CMK (cell line): ENCODE measurements around the gene VPS13D.

Experiments
- DNase-seq: peaks from one replicate; pipeline ENCODE4 v3.0.0-alpha.2; 2010; ENCODE audit warnings: low read depth

The VPS13D gene

GRCh38 chr1:12539705-12540579 lies 310.1 kb downstream of the VPS13D start:
- DNase-seq, result no peak

GRCh38 chr1:12540580-12541273 lies 310.9 kb downstream of the VPS13D start:
- DNase-seq, result no peak

DNA sequence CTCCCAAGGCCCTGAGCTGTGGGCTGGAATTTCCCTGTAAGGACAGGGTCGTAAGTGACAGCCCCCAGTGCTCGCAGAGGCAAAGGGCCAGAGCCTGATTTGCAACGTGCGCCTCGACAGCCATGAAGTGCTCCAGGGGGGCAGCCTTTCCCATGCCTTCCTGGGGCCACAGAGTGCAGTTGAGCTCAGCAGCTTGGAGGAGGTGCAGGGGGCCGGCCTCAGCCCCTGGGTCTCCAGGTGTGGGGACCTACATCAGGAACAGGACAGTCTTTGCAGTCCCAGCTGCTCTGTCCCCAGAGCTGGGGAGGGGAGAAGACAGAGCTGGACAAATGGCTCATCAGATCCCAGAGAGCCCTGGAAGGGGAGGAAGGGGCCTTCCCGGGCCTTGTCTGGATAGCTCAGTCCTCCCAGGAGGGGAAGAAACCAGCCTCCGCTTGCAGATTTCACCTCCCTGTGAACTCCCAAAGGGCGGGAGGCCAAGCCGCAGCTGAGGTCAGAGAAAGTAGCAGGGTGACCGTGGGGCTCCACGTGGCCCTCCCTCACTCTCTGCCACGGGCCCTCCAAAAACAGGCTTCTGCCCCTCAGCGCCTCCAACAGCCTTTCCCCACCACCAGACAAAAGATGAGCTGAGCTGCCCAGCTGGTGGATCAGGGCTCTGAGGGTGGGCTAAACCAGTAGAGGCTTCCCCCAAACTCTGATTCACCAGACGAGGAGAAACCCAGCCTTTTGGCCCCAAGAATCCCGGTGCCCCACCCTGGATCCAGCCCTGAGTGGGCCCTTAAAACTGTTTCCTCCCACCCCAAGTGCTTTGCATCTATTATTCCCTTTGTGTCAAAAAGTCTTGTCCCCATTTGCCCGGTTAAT lies 311.7 kb downstream of the VPS13D start:
- no peak for DNase-seq

GRCh38 chr1:12542138-12542465 lies 312.3 kb downstream of the VPS13D start:
- no peak for DNase-seq

GRCh38 chr1:12542616-12543592 lies 313.1 kb downstream of the VPS13D start:
- DNase-seq, result no peak

GRCh38 chr1:12543740-12544154 lies 313.9 kb downstream of the VPS13D start:
- DNase-seq, result no peak

- no peak for DNase-seq
Observed at GRCh38 chr1:12544357-12544756, 314.5 kb downstream of the VPS13D start.

DNA sequence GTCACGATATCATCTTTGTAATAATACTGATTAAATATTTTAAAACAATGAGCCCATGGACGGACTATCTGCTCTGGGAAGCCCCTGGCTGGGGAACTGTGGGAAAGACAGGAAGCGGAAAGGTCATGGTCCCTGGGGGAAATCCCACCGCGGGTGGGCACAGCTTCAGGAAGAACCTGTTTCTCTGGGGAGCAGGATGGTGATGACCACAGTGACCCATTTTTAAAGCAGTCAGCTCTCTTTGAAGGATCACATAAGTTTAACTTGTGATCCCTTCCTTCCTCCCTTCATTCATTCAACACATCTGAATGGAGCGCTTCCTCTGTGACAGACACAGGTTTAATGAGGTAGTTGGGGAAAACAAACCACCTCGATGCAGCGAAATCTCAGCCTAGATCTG lies 315.2 kb downstream of the VPS13D start:
- no peak for DNase-seq

DNA sequence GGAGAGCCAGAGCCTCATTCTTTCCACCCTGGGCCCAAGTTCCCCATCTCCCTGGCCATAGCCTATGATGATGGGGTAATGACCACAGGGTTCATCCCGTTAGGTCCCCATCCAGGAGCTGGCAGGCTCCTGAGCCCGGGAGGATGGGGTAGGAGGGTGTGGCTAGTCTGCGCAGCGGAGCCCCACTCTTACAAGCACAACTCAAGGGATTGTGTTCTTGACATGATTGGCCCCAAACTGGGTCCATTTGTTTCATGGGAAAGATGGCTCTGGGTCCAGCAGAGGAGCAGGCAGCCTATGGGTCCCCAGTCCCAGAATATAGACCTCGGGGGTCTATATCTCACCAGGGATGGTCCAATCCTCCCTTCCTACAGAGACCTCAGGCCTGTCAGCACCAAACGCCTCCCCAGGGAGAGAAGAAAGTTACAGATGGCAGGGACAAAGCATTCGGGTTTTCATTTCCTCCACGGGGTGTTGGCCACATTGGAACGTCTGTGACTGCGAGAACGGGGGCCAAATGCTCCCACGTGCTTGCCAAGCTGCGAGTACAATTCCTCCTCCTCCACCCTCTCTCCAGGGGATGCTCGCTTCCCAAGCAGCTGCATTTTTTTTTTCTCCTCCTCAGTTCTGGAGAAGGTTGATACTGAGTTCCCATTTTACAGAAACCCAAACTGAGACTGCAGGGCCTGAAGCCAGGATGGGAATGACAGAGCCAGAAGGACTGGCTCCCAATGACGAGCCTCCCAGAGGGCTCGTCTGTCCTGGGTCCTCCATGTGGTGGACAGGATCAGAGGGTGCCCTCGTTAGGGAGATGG lies 317.1 kb downstream of the VPS13D start:
- no peak for DNase-seq

- no peak for DNase-seq
Observed at GRCh38 chr1:12547586-12548225, 317.9 kb downstream of the VPS13D start.

DNA sequence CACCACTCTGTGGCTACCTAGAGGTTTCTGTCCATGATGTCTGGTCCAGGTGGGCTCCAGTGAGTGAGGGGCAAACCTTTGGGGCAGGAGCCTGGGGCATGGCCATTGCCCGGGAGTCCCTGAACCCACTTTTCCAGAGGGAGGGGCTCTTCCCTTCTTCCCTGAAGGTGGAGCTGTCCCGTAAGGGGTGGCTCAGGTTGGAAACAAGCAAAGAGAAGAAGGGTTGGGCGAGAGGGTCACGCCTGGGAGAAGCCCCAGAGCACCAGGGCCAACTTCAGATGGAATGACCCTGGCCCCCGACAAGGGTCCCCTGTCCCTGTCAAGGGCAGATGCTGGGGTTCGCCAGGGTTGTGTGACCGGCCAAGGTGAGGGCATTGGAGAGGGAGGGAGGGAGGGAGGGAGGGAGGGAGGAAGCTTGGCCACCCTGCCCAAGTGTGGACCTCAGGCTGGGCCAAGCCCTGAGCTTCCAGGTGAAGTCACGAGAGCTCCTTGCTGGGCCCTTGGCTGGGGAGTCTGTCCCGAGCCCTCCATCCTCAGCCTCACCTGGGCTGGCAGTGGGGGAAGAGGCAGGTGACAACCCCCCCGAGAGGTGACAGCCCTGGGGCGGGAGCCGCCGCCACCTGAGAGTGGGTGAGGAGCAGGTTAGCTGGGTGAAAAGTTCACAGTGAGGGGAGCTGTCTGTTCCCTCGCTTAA lies 318.6 kb downstream of the VPS13D start:
- DNase-seq, result no peak

DNA sequence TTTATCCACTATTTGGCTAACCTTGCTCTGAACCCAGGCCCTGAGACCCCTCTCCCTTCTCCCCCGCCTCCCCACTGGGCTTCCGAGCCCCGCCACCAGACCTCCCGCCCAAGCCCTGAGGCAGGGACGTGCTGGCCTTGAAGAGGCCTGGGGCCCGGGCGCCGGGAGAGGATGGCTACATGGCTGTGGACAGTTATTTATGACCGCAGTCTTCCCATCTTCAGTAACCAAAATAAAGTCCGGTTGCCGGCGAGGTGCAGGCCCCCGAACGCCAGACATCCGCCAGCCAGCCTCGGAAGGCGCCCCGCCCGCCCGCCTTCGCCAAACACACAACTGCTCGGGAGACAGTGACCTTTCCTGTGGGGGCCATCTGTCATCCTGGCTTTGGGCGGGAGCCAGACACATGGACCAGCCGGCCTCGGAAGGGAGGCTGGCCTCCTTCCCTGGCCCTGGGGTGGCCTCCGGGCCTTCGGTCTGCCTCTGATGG lies 319.2 kb downstream of the VPS13D start:
- no peak for DNase-seq

DNA sequence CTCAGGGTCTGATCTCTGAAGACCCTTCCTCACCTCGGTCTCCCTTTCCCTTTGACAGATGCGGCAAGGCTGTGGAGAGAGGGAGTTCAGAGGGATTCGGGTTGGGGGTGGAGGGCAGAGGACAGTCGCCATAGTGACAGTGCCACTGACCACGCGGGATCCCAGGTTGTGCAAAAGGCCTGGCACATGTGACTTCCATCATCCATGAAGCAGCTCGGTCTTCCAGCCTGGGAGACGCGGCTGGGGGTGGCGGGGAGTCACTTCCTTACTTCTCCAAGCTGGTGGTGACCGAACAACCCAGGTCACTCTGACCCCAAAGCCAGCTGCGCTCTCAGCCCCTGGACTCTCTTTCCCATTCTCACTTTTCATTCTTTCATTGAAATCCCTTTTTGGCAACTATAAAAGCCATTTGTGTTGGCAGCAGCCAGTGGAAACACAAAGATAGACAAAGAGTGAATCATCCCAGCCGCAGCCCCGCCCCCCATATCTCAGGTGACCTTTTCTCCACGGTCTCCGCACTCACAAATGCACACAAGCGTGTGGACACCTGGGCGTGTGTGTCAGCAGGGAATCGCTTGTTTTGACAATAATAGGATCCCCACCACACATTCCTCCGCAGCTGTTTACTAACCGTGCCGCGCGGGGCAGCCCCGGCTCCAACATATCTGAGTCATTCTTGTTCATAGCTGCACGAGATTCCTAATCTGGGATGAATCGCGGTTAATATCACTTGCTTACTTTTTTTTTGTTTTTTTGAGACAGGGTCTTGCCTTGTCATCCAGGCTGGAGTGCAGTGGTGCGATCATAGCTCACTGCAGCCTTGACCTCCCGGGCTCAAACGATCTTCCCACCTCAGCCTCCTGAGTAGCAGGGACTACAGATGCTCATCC lies 319.9 kb downstream of the VPS13D start:
- DNase-seq, result no peak

GRCh38 chr1:12551584-12551983 lies 321.8 kb downstream of the VPS13D start:
- no peak for DNase-seq

DNA sequence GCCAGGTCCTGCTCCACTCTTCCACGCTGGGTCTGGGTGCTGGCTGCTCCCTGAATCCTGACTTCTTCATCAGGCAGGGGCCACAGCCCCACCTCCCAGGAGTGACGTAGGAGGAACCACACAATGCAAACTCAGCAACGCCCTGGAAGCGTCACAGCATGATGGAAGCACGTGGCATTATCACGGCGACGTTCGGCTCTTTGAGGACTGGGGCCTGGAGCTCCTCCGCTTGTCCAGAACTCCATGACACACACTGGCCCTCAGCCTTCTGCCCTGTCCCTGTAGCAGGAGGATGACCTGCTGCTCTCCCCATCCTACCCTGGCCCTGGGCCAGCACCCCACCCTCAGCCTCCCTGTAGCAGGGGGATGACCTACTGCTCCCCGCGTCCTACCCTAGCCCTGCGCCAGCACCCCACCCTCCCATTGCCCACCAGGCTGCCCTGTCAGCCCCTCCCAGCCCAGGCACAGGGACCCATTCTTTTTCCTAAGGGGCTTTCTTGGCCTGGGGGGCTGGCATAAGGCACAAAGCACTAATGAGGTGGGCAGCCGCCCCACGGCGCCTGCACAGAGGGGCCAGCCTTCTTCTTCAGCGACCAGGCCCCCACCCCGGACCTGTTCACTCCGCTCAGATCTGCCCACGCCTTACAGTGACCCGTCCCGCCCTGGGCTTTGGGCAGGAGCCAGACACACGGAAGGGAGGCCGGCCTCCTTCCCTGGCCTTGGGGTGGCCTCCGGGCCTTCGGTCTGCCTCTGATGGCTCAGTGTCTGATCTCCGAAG lies 322.5 kb downstream of the VPS13D start:
- DNase-seq, result no peak

DNA sequence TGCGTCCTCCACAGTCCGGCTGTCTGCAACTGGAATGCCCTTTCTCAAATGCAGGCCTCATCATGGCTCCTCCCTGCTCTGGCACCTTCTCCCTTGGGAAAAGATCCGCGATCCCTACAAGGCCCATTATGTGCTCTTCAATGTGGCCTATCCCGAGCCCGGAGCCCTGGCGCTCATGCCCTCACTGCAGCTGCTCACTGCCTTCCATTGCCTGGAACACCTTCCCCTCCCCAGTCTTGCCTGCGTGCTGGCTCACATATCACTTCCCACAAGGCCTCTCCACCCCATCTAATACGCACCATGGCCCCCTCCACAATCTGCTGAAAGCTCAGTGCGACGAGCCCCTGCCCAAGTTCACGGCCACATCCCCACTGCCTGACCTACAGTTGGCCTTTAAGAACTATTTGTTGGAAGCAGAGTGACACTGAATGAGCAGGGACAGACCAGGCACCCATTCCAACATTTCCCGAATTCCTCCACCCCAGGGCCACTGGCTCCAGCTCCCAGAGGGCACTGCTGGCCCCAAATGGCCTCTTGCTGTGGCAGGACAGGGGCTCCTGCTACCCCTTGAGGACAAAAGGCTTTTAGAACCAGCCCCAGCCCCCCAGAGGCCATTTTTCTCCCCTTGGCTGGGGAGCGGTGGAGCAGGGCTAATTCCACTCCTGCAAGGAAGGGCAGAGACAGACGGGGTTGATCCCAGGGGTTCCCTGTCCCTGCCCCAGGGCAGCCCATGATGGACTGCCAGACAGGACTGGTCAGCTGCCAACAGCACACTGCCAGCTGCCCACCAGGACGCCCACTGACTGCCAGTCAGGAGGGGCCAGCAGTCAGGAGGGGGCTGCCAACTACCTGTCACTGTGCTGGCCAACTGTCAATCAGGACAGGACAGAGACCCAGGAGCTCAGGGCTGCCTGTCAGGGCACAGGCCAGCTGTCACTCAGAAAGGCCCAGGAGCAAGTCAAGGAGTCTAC lies 323.4 kb downstream of the VPS13D start:
- DNase-seq, result no peak
